Measurements from ENCODE around the gene AKNA. TPM values are rescaled to one million over a fixed set of nuclear protein-coding genes. Genes with fewer than 3 reads are reported as not detected.

AKNA gene
- total RNA-seq, 2 experiments from 2014 or later = 61.4 to 203 TPM

DNA sequence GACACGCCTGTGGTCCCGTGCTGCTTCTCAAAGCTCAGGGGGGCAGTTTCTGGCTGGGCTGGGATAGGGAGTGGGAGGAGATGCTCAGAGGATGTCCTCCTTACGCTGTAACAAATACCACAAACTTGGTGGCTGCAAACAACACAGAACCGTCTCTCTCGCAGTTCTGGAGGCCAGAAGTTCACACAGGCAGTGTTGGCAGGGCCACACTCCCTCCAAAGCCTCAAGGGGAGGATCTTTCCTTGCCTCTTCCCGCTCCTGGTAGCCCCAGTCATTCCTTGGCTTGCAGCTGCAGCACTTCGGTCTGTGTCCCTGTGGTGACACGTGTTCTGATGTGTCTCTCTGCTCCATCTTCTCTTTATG lies 75.3 kb downstream of the AKNA start:
- no peak overlapping the region for H3K27ac ChIP-seq (ENCODE audit: low read depth, low read length, poor library complexity, severe bottlenecking)
- no peak overlapping the region for H3K4me3 ChIP-seq (ENCODE audit: low read depth, low read length, poor library complexity, severe bottlenecking)
- TF ChIP-seq, protein P1, sequence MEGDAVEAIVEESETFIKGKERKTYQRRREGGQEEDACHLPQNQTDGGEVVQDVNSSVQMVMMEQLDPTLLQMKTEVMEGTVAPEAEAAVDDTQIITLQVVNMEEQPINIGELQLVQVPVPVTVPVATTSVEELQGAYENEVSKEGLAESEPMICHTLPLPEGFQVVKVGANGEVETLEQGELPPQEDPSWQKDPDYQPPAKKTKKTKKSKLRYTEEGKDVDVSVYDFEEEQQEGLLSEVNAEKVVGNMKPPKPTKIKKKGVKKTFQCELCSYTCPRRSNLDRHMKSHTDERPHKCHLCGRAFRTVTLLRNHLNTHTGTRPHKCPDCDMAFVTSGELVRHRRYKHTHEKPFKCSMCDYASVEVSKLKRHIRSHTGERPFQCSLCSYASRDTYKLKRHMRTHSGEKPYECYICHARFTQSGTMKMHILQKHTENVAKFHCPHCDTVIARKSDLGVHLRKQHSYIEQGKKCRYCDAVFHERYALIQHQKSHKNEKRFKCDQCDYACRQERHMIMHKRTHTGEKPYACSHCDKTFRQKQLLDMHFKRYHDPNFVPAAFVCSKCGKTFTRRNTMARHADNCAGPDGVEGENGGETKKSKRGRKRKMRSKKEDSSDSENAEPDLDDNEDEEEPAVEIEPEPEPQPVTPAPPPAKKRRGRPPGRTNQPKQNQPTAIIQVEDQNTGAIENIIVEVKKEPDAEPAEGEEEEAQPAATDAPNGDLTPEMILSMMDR (conservative IDR thresholded peaks at IDR 0.05; ENCODE audit: low read length) = no peak
- no peak for TF ChIP-seq EZH2phosphoT487 (IDR thresholded peaks at IDR 0.05; ENCODE audit: borderline replicate concordance, low read depth, low read length)
- H3K4me2 ChIP-seq (ENCODE audit: low read length) = no peak overlapping the region
- BruUV-seq (replicated peaks) = no TSS peak
- intact Hi-C loops (cut with micrococcal nuclease; ENCODE audit: unreplicated experiment) = no loop called here
- H2AFZ ChIP-seq (ENCODE audit: low read length) = no peak overlapping the region
- no peaks in the 10 kb centered on the region for H3K4me1 ChIP-seq (ENCODE audit: insufficient read depth, low read length, poor library complexity, severe bottlenecking)
- POLR2A ChIA-PET = no interaction called here
- no peaks in the 10 kb centered on the region for H3K9me3 ChIP-seq (ENCODE audit: low read length)
- no peaks in the 10 kb centered on the region for H3K9me2 ChIP-seq (ENCODE audit: insufficient read depth, low read length)
- H3K36me3 ChIP-seq (ENCODE audit: insufficient read depth, low read length) = no peaks in the 10 kb centered on the region
- DNase-seq (ENCODE audit: low spot score) = no peak
- no peaks in the 10 kb centered on the region for H3K79me2 ChIP-seq (ENCODE audit: insufficient read depth, low read depth, low read length)
- H4K20me1 ChIP-seq (ENCODE audit: insufficient read depth, low read length) = no peaks in the 10 kb centered on the region
- CTCF ChIA-PET (ENCODE audit: unreplicated experiment) = no interaction called here

DNA sequence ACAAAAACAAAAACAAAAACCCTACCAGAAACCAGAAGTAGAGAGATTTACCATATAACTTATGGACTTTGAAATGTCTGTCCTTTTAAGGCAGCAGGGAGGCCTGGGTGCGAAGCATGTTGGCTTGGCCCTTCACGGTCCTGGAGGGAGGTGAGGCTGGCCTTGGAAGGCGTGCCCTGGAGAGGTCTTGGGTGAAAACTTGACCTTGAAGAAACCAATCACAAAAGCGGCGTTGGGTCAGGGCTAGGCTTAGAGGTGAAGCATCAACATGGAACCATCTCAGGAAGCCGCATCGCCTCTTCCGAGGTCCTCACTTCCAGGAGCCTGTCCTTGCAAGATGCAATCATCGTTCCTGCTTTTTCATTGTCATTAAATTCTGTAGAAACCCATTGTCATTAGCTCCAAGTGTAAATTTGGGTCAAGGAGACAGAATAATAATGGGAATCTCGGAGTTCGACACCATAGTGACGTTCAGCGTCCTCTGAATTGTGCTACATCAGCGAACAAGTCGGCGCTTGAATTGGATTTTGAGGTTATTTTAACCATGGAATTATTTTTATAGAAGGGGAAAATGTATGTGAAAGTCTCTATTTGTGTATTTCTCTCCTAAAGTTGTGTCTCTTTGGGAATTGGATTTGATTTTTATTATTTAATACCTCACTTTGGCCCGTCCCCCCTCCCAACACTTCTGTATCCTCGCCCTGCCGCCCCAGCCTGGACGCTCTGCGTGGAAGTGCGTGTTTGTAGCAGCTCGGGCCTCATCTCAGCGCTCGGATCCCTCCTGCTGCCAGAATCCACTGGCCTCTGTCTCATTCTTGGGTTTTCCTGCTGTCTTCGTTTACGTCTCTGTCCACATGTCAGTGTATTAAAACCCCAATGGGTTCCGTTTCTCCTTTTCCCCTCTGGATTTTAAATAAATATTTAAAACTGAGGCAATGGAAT lies 75.9 kb downstream of the AKNA start:
- Histone ChIP-seq H3K79me2 (ENCODE audit: insufficient read depth, low read depth, low read length) (no peaks in the 10 kb centered on the region), H3K27ac (ENCODE audit: low read depth, low read length, poor library complexity, severe bottlenecking) (no peak overlapping the region), H3K4me2 (ENCODE audit: low read length) (no peak overlapping the region), H3K4me1 (ENCODE audit: insufficient read depth, low read length, poor library complexity, severe bottlenecking) (no peaks in the 10 kb centered on the region), H3K36me3 (ENCODE audit: insufficient read depth, low read length) (no peaks in the 10 kb centered on the region), H3K9me2 (ENCODE audit: insufficient read depth, low read length) (no peaks in the 10 kb centered on the region), H3K4me3 (ENCODE audit: low read depth, low read length, poor library complexity, severe bottlenecking) (no peak overlapping the region), H3K9me3 (ENCODE audit: low read length) (no peaks in the 10 kb centered on the region), H4K20me1 (ENCODE audit: insufficient read depth, low read length) (no peaks in the 10 kb centered on the region), H2AFZ (ENCODE audit: low read length) (no peak overlapping the region)
- CTCF ChIA-PET (ENCODE audit: unreplicated experiment) = no interaction called here
- intact Hi-C loops (cut with micrococcal nuclease; ENCODE audit: unreplicated experiment) = no loop called here
- no peak for DNase-seq (ENCODE audit: low spot score)
- BruUV-seq (replicated peaks) = no TSS peak
- no peak for TF ChIP-seq EZH2phosphoT487 (IDR thresholded peaks at IDR 0.05; ENCODE audit: borderline replicate concordance, low read depth, low read length)
- TF ChIP-seq, protein P1 (conservative IDR thresholded peaks at IDR 0.05; ENCODE audit: low read length) = no peak
- POLR2A ChIA-PET = no interaction called here
